Activated T-cell treated with anti-CD3 and anti-CD28 coated beads for 24 hours (primary cell): Measurements from ENCODE around the gene KLHL30.

ENCODE experiments used
- DNase-seq: peaks from one replicate; pipeline ENCODE4 v3.0.0-alpha.2; 2020; ENCODE audit warnings: low read depth

The KLHL30 gene

GRCh38 chr2:238149841-238150572 is 11.5 kb downstream of the KLHL30 start:
- DNase-seq = no peak

GRCh38 chr2:238150686-238151085 is 12.2 kb downstream of the KLHL30 start:
- DNase-seq = no peak

- no peak for DNase-seq
Observed at GRCh38 chr2:238151205-238151604, 12.7 kb downstream of the KLHL30 start.

- no peak for DNase-seq
Observed at GRCh38 chr2:238151628-238152235, 13.3 kb downstream of the KLHL30 start.

GRCh38 chr2:238152771-238153688 is 14.6 kb downstream of the KLHL30 start:
- DNase-seq = no peak

GRCh38 chr2:238154570-238154969 is 16.1 kb downstream of the KLHL30 start:
- no peak for DNase-seq

- no peak for DNase-seq
Observed at GRCh38 chr2:238155051-238155760, 16.7 kb downstream of the KLHL30 start.

- DNase-seq = no peak
Observed at GRCh38 chr2:238155761-238156694, 17.6 kb downstream of the KLHL30 start.

GRCh38 chr2:238157506-238158017 is 19.1 kb downstream of the KLHL30 start:
- DNase-seq = no peak

GRCh38 chr2:238158018-238158508 is 19.6 kb downstream of the KLHL30 start:
- DNase-seq = no peak

- DNase-seq = peak; percentile 48
Observed at GRCh38 chr2:238158509-238159070, 20.1 kb downstream of the KLHL30 start, which contains the start of gene ERFE. Gene ERFE, plus strand, starts transcription at chr2:238158970. Its CDS starts 38 bp downstream, at chr2:238159008.

- DNase-seq = no peak
Observed at GRCh38 chr2:238159071-238159539, 20.6 kb downstream of the KLHL30 start.

GRCh38 chr2:238159661-238160205 is 21.3 kb downstream of the KLHL30 start:
- no peak for DNase-seq

- no peak for DNase-seq
Observed at GRCh38 chr2:238160206-238161129, 22.0 kb downstream of the KLHL30 start.

- DNase-seq = no peak
Observed at GRCh38 chr2:238161291-238162051, 23.0 kb downstream of the KLHL30 start.

GRCh38 chr2:238162251-238162845 is 23.9 kb downstream of the KLHL30 start:
- DNase-seq = no peak

- no peak for DNase-seq
Observed at GRCh38 chr2:238162846-238163441, 24.5 kb downstream of the KLHL30 start.
